Measurements from ENCODE around the gene CAMTA1. TPM values are rescaled to one million over a fixed set of nuclear protein-coding genes. Genes with fewer than 3 reads are reported as not detected.

Gene CAMTA1
- total and polyA plus RNA-seq, 3 experiments from 2014 or later: 60.2 to 79.0 (median 61.7) TPM

DNA sequence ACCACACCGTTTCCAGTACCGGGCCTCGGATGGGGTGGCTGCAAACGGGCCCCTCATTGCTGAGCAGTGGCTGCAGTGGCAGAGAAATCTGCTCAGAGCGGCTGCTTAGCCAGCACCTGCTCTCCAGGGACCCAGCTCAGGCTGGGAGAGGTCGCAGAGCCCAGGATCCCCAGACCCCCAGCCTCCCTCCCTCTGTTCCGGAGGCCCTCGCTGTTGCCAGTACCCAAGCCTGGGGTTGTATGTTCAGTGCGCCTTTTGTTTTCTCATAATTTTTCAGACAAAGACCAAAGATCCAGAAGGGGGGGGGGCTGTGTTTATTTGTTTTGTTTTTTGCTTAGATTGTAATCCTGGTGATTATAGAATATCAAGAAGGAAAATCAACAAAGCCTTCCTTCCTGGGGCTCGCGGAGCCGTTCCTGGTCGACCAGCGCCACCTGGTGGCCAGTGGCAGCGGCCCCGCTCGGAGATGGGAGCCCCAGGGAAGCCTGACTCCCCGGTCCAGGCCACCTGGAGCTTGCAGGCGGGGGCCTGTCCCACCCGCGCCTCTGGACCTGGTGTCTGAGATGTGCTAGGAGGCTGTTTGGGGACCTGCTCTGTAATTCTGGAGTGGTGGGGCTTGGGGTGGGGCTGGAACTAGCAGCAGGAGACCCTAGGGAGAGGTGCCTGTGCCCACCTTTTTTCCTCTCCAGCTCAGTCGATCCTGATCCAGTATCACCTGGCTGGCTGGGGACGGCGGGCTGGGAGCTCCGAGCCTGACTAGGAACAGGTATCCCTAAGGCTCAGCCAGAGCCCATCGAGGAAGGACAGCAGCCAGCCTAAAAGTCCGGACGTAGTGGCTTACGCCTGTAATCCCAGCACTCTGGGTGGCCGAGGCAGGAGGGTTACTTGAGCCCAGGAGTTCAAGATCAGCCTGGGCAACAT, 862.0 kb downstream of the CAMTA1 start:
- Mint-ChIP-seq H3K36me3 (no peaks in the 10 kb centered on the region), H3K9me3 (no peaks in the 10 kb centered on the region), H3K4me3 (no peak overlapping the region), H3K4me1 (peaks cover 0 to 4% (median 0%) of the 10 kb centered on the region in 3 donors), H3K27me3 (peaks cover 4 to 5% of the 10 kb centered on the region in 2 donors), H3K27ac (no peak overlapping the region)
- Histone ChIP-seq H3K4me3 (ENCODE audit: low read length) (no peak overlapping the region), H3K27ac (ENCODE audit: low read depth, low read length) (no peak overlapping the region), H3K9me3 (ENCODE audit: low read length) (no peaks in the 10 kb centered on the region), H3K4me1 (ENCODE audit: insufficient read depth, low read length) (no peaks in the 10 kb centered on the region), H3K36me3 (ENCODE audit: insufficient read depth, low read length) (no peaks in the 10 kb centered on the region), H3K27me3 (ENCODE audit: insufficient read depth, low read length, poor library complexity, severe bottlenecking) (no peaks in the 10 kb centered on the region)
- DNase-seq: peak; percentile 32 to 71 (median 57)
- ChIA-PET CTCF (interaction anchor here (0.6 to 1.6 kb wide), 10 partner anchors 9 to 928 kb away, joined by 3 to 6 read pairs (median 4); no protein-coding TSS in a partner anchor), POLR2A (no interaction called here)

DNA sequence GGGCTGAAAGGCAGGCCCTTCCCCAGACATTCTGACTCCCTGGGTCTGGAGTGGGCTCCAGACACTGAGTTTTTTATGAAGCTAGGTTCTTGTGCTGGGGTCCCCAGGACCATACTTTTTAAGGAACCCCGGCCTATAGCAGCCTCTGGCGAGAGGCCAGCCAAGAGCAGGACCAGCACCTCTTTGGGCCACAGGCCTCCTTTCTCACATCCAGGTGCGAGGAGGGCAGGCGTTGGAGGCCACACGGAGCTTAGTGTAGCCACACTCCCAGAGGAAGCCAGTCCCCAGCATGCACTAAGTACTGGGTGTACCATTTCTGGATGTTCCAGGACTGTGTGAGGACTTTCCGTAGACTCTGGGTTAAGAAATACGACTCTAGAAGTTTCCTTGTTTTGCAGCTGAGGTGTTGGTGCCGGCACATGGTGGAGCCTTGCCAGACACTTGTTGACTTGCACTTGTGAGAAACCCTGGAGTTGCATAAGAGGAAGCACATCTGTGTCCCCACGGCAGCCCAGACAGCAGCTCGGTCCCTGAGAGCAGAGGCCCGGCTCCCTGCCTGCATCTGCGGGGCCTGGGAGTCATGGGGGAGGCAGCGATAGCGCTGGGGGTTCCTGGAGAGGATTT, 863.6 kb downstream of the CAMTA1 start:
- no peaks in the 10 kb centered on the region for H3K36me3 ChIP-seq (ENCODE audit: insufficient read depth, low read length)
- H3K27me3 Mint-ChIP-seq: peaks cover 3 to 5% of the 10 kb centered on the region in 2 donors
- peak overlapping the region in 1 of 8 donors; percentile 15 for H3K27ac Mint-ChIP-seq
- H3K9me3 ChIP-seq (ENCODE audit: low read length): no peaks in the 10 kb centered on the region
- DNase-seq: no peak
- H3K4me3 ChIP-seq (ENCODE audit: low read length): no peak overlapping the region
- no peak overlapping the region for H3K27ac ChIP-seq (ENCODE audit: low read depth, low read length)
- ChIA-PET POLR2A (no interaction called here), CTCF (interaction anchor here (0.5 to 1.6 kb wide), 3 partner anchors 16 to 1538 kb away, joined by 3 to 5 read pairs (median 3); no protein-coding TSS in a partner anchor)
- H3K4me3 Mint-ChIP-seq: no peak overlapping the region
- H3K4me1 ChIP-seq (ENCODE audit: insufficient read depth, low read length): no peaks in the 10 kb centered on the region
- H3K27me3 ChIP-seq (ENCODE audit: insufficient read depth, low read length, poor library complexity, severe bottlenecking): no peaks in the 10 kb centered on the region
- H3K36me3 Mint-ChIP-seq: no peaks in the 10 kb centered on the region
- H3K9me3 Mint-ChIP-seq: no peaks in the 10 kb centered on the region
- H3K4me1 Mint-ChIP-seq: peaks cover 0 to 4% (median 0%) of the 10 kb centered on the region in 3 donors

DNA sequence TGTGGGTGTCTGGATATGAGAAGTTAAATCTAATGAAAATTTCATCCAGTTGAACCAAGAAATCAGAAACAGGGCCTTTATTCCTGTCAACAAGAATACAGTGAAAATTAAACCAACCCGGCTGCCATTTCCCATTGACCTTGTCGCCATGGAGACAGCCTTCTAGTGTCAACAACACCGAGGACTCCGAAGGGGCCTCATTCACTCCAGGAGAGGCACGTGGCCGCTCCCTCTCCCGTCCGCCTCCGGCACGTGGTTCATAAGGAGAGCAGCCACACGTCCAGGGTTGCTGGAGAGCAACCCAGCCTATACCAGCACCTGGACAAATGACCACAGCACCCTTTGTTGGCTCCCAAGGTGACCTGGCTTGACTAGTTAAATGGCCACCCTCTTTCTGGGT, 865.5 kb downstream of the CAMTA1 start:
- ChIA-PET CTCF (no interaction called here), POLR2A (no interaction called here)
- peaks cover 0 to 4% (median 0%) of the 10 kb centered on the region in 3 donors for H3K4me1 Mint-ChIP-seq
- no peaks in the 10 kb centered on the region for H3K36me3 ChIP-seq (ENCODE audit: insufficient read depth, low read length)
- no peak overlapping the region for H3K27ac Mint-ChIP-seq
- H3K36me3 Mint-ChIP-seq: no peaks in the 10 kb centered on the region
- H3K27me3 ChIP-seq (ENCODE audit: insufficient read depth, low read length, poor library complexity, severe bottlenecking): no peaks in the 10 kb centered on the region
- H3K4me3 Mint-ChIP-seq: no peak overlapping the region
- H3K9me3 ChIP-seq (ENCODE audit: low read length): no peaks in the 10 kb centered on the region
- H3K4me1 ChIP-seq (ENCODE audit: insufficient read depth, low read length): no peaks in the 10 kb centered on the region
- no peak for DNase-seq
- no peak overlapping the region for H3K27ac ChIP-seq (ENCODE audit: low read depth, low read length)
- H3K27me3 Mint-ChIP-seq: peaks cover 3 to 5% of the 10 kb centered on the region in 2 donors
- no peak overlapping the region for H3K4me3 ChIP-seq (ENCODE audit: low read length)
- H3K9me3 Mint-ChIP-seq: no peaks in the 10 kb centered on the region

DNA sequence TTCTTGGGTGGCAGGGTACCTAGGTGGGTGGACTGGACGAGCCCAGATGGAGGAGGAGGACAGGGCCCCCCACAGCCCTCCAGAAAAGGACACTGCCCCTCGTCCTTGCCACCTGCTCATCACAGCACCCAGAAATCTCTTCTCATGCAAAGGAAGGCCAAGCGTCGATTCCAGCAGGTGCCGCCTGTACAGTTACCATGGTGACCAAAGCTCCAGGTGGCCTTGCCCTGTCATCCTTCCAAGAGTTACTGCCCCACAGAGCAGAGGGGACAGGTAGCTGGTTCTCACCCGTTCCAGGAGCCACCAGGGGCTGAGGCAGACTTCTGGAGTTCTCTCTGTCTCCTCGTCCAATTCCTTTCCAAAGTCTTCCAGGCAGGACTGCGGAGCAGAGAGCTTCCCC, 865.9 kb downstream of the CAMTA1 start:
- H3K36me3 Mint-ChIP-seq: no peaks in the 10 kb centered on the region
- Histone ChIP-seq H3K27me3 (ENCODE audit: insufficient read depth, low read length, poor library complexity, severe bottlenecking) (no peaks in the 10 kb centered on the region), H3K27ac (ENCODE audit: low read depth, low read length) (no peak overlapping the region), H3K36me3 (ENCODE audit: insufficient read depth, low read length) (no peaks in the 10 kb centered on the region), H3K9me3 (ENCODE audit: low read length) (no peaks in the 10 kb centered on the region), H3K4me1 (ENCODE audit: insufficient read depth, low read length) (no peaks in the 10 kb centered on the region), H3K4me3 (ENCODE audit: low read length) (no peak overlapping the region)
- no peak overlapping the region for H3K27ac Mint-ChIP-seq
- ChIA-PET CTCF (no interaction called here), POLR2A (no interaction called here)
- no peaks in the 10 kb centered on the region for H3K9me3 Mint-ChIP-seq
- no peak overlapping the region for H3K4me3 Mint-ChIP-seq
- H3K27me3 Mint-ChIP-seq: peaks cover 0 to 5% of the 10 kb centered on the region in 2 donors
- no peak for DNase-seq
- peaks cover 0 to 3% (median 0%) of the 10 kb centered on the region in 3 donors for H3K4me1 Mint-ChIP-seq

DNA sequence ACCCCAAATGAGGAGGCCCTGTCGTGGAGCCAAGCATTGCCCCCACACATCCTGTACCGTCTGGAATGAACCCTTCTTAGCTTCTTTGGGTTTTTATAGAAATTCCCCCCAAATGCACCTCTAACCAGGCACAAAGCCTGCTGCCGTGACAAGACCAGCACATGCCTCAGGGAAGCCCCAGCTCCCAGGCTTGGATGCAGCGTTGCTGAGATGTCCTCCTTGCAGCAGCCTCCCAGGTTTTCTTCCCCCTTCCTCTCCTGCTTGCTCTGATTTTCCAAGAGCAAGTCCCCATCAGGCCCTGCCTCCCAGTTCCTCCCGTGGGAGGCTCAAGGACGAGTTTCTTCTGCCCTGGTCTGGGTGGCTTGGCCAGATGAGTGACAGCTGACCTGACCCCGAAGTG, 866.8 kb downstream of the CAMTA1 start:
- Mint-ChIP-seq H3K4me3 (no peak overlapping the region), H3K4me1 (no peaks in the 10 kb centered on the region), H3K36me3 (no peaks in the 10 kb centered on the region), H3K27me3 (peaks cover 0 to 5% of the 10 kb centered on the region in 2 donors), H3K9me3 (no peaks in the 10 kb centered on the region), H3K27ac (no peak overlapping the region)
- Histone ChIP-seq H3K9me3 (ENCODE audit: low read length) (no peaks in the 10 kb centered on the region), H3K27ac (ENCODE audit: low read depth, low read length) (no peak overlapping the region), H3K36me3 (ENCODE audit: insufficient read depth, low read length) (no peaks in the 10 kb centered on the region), H3K4me3 (ENCODE audit: low read length) (no peak overlapping the region), H3K27me3 (ENCODE audit: insufficient read depth, low read length, poor library complexity, severe bottlenecking) (no peaks in the 10 kb centered on the region), H3K4me1 (ENCODE audit: insufficient read depth, low read length) (no peaks in the 10 kb centered on the region)
- DNase-seq: no peak
- ChIA-PET CTCF (no interaction called here), POLR2A (no interaction called here)

DNA sequence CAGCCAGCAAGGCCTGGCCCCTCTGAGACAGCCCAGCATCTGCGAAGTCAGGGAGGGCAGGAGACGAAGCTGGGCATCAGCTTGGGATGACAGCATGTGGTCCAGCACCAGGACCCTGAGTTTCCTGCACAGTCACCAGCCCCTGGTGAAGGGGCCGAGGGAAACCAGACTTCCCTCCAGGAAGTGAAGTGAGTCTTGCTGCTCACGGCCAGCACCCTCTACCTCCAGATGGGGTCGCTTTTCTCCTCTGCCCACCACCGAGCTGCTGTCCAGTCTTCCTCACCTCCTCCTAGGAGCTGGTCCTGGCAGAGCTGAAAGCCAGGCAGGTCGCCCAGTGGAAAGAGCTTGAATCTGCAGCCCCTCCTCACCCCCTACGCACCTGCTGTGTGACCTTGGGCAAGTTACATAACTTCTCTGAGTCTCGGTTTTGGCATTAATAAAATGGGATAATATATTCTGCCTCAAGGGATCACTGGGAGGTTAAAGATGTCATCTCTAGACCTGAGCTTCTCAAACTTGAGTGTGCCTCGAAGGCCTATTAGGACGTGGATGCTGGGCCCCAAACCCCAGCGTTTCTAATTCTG, 867.4 kb downstream of the CAMTA1 start:
- ChIA-PET POLR2A (no interaction called here), CTCF (interaction anchor here (1.1 kb wide), 1 partner anchor 16 kb away, joined by 3 read pairs; no protein-coding TSS in a partner anchor)
- no peaks in the 10 kb centered on the region for H3K4me1 ChIP-seq (ENCODE audit: insufficient read depth, low read length)
- no peaks in the 10 kb centered on the region for H3K36me3 ChIP-seq (ENCODE audit: insufficient read depth, low read length)
- Mint-ChIP-seq H3K4me3 (no peak overlapping the region), H3K4me1 (no peaks in the 10 kb centered on the region), H3K27me3 (peaks cover 0 to 5% of the 10 kb centered on the region in 2 donors), H3K27ac (no peak overlapping the region), H3K9me3 (no peaks in the 10 kb centered on the region), H3K36me3 (no peaks in the 10 kb centered on the region)
- no peaks in the 10 kb centered on the region for H3K27me3 ChIP-seq (ENCODE audit: insufficient read depth, low read length, poor library complexity, severe bottlenecking)
- H3K9me3 ChIP-seq (ENCODE audit: low read length): no peaks in the 10 kb centered on the region
- no peak for DNase-seq
- H3K4me3 ChIP-seq (ENCODE audit: low read length): no peak overlapping the region
- H3K27ac ChIP-seq (ENCODE audit: low read depth, low read length): no peak overlapping the region

DNA sequence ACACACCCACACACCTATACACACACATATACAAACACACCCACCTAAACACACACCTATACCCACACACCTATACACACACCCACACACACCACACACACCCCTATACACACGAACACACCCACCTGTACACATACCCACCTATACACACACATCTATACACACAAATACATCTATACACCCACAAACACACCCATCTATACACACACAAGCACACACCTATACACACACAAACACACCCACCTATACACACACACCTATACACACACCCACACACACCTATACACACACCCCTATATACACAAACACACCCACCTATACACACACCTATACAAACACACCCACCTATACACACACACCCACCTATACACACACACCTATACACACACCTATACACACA, 869.5 kb downstream of the CAMTA1 start:
- no peaks in the 10 kb centered on the region for H3K36me3 ChIP-seq (ENCODE audit: insufficient read depth, low read length)
- H3K27me3 ChIP-seq (ENCODE audit: insufficient read depth, low read length, poor library complexity, severe bottlenecking): no peaks in the 10 kb centered on the region
- no peaks in the 10 kb centered on the region for H3K4me1 ChIP-seq (ENCODE audit: insufficient read depth, low read length)
- CTCF ChIA-PET: no interaction called here
- DNase-seq: no peak
- no peak overlapping the region for H3K4me3 ChIP-seq (ENCODE audit: low read length)
- H3K4me1 Mint-ChIP-seq: no peaks in the 10 kb centered on the region
- no peaks in the 10 kb centered on the region for H3K36me3 Mint-ChIP-seq
- peaks cover 0 to 5% of the 10 kb centered on the region in 2 donors for H3K27me3 Mint-ChIP-seq
- no peak overlapping the region for H3K4me3 Mint-ChIP-seq
- H3K9me3 ChIP-seq (ENCODE audit: low read length): no peaks in the 10 kb centered on the region
- H3K9me3 Mint-ChIP-seq: no peaks in the 10 kb centered on the region
- H3K27ac Mint-ChIP-seq: no peak overlapping the region
- H3K27ac ChIP-seq (ENCODE audit: low read depth, low read length): no peak overlapping the region
- POLR2A ChIA-PET: no interaction called here

DNA sequence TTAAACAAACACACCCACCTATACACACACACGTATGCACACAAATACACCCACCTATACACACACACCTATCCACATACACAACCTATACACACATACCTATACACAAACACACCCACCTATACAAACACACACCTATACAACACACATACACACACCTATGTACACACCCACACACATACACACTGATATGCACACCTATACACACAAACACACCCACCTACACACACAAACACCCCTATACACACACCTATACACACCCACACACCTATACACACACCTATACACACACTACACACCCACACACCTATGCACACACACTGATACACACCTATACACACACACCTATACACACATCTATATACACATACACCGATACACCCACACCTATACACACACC, 870.1 kb downstream of the CAMTA1 start:
- Histone ChIP-seq H3K4me1 (ENCODE audit: insufficient read depth, low read length) (no peaks in the 10 kb centered on the region), H3K27ac (ENCODE audit: low read depth, low read length) (no peak overlapping the region), H3K36me3 (ENCODE audit: insufficient read depth, low read length) (no peaks in the 10 kb centered on the region), H3K27me3 (ENCODE audit: insufficient read depth, low read length, poor library complexity, severe bottlenecking) (no peaks in the 10 kb centered on the region), H3K4me3 (ENCODE audit: low read length) (no peak overlapping the region), H3K9me3 (ENCODE audit: low read length) (no peaks in the 10 kb centered on the region)
- Mint-ChIP-seq H3K4me3 (no peak overlapping the region), H3K9me3 (no peaks in the 10 kb centered on the region), H3K4me1 (no peaks in the 10 kb centered on the region), H3K36me3 (no peaks in the 10 kb centered on the region), H3K27me3 (peaks cover 0 to 2% of the 10 kb centered on the region in 2 donors), H3K27ac (no peak overlapping the region)
- ChIA-PET POLR2A (no interaction called here), CTCF (no interaction called here)
- no peak for DNase-seq

Measured in CD8-positive, alpha-beta memory T cell (primary cell).